Activated CD8-positive, alpha-beta memory T cell treated with anti-CD3 and anti-CD28 coated beads, Interleukin-2, amount 50 U/mL, for 1 hour (primary cell): ENCODE measurements around the gene LBH.

ENCODE experiments used
- DNase-seq: peaks from one replicate; pipeline ENCODE4 v3.0.0-alpha.2; 2020; ENCODE audit errors: extremely low read depth

The LBH gene

GRCh38 chr2:30273574-30273929 is 42.2 kb downstream of the LBH start:
- no peak for DNase-seq

DNA sequence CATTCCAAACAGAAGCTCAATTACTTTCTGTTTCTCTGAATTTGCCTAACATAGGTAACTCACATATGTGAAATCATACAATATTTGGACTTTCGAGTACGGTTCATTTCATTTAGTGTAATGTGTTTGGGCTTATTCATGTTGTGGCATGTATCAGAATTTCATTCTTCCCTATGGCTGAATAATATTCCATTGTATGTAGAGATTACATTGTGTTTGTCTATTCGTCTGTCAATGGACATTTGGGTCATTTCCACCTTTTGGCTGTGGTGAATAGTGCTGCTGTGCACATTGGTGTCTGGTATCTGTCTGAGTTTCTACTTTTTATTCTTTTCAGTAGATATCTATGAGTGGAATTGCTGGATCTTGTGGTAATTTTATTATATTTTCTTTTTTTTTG is 43.9 kb downstream of the LBH start:
- no peak for DNase-seq

- DNase-seq: no peak
Measured at GRCh38 chr2:30276455-30276911, 45.1 kb downstream of the LBH start.

- no peak for DNase-seq
Measured at GRCh38 chr2:30277582-30277981, 46.2 kb downstream of the LBH start.

DNA sequence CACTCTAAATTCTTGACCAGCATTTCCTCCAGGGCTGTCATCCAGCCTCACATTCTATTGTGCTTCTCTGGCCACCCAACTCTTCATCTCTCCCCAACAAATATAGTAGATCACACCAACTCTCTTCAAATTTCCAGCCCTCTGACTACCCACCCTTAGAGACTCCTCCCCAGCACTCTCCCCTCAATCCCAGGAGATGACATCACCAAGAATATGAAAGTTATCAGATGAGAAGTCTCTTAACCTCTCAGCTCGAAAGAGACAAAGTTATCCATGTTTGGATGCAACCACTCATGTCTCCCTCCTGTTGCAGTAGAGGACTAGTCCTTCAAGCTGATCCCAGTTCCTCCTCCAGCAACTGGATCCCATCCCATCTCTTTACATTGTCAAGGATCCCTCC is 47.1 kb downstream of the LBH start:
- no peak for DNase-seq

- DNase-seq: no peak
Measured at GRCh38 chr2:30280596-30281434, 49.5 kb downstream of the LBH start.

DNA sequence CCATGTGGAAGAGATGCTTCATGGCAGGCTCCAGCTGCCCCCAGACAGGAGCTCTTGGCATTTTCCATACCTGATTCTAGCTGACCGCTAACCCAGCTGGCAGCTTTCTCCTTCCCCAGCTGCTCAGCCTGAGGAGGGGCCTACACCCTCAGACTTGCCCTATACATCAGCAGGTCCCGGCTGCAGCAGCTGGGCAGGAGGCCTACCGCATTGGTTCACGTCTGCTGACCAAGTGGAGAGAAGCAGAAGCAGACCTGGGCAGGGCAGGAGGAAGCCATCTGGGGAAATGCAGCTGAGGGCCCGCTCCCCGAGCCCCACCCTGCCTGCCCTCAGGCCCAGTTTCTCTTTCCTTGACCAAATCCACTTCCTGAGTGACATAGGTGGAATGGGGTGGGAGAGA is 50.7 kb downstream of the LBH start:
- no peak for DNase-seq

DNA sequence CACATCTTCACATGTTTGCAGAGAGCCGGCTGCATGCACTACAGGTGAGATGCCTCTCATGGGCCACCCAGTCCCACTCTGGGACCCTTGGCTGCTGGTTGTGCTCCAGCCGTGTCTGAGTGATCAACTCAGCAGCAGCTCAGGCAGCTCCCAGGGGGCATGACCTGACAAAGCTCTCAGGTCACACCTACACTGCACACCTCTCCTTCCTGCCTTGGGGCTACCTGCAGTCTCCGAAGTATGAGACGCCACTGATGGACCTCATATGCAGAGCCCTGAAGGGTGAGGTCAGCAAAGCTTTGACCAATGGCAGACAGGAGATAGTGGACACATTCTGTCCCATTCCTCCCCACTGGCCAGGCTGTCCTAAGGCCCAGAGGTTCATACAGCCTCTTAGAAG is 51.4 kb downstream of the LBH start:
- no peak for DNase-seq

- DNase-seq: no peak
Measured at GRCh38 chr2:30283931-30284565, 52.7 kb downstream of the LBH start.

- DNase-seq: no peak
Measured at GRCh38 chr2:30285758-30286157, 54.4 kb downstream of the LBH start.

DNA sequence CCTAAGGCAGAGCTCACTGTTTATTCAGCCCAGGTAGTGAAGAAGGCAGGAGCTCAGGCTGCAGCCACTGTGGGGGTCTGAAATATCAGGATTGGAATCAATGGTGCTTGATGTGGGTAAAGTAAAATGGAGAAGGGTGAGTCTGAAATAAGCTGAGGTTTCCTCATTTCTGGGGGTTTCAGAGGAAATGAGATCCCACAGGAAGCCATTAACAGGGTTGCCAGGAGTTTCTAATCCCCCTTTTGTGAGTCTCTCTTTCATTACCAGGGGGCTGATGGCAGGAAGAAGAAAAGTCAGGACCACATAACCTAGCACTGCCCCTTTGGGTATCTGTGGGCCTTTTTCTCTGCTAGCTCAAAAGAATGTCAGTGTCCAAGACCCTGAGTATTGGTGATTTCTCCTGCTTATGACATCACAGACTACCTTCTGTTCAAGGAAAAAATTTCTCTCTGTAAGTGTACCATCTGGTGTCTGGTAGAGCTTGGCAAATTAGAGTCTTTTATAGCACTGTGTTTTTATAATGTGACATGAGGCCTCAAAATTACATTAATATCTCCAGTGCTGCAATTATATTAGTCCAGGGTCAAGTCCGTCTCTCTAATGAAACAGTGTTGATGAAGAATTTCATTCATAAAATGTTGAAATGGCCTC is 56.0 kb downstream of the LBH start:
- no peak for DNase-seq

DNA sequence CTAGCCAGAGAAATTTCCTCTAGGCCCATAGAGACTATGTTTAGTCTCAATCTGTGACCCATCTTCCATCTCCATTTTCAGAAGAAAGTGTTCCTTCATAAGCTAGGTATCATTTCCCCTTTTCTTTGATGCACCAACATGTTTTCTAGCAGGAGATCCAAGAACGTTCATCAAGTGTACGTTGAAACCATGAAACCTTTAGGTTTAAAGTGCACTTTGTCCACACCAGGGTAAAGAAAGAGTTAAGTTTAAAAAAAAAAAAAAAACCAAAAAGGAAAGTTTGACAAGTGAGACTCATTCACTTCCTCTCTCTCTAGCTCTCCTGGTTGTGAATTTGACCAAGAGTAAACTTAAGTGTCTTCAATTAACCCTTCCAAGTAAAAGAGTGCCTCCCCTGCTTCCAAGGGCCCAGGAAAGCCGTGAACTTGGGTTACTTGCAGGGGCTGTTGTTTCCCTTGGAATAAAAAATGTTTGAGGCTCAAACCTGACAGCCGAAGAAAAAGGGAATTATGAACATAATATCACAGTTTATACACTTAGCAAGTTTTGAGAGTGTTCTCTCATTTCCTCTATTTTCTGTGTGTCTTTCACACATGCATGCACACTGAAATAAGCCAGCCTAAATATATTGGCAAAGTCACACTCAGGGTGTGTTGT is 56.7 kb downstream of the LBH start:
- no peak for DNase-seq

DNA sequence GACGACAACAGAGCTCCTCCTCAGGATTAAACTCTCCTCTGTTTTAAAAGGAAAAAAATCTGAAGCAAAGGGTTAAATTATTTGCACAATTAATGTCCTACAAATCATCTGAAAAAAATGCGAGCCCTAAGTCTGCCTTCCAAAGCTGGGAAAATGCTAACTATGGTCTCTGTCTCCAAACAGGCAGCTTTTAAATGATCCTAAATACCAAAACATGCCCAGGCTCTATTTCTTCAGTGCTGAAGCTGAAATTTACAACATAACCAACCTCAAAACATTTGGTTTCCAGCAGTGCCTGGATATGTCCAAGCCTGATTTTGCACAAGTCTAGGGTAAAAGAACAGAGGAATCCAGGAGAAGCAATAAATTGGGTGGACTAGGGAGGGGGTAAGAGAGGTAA is 57.2 kb downstream of the LBH start:
- DNase-seq: no peak

DNA sequence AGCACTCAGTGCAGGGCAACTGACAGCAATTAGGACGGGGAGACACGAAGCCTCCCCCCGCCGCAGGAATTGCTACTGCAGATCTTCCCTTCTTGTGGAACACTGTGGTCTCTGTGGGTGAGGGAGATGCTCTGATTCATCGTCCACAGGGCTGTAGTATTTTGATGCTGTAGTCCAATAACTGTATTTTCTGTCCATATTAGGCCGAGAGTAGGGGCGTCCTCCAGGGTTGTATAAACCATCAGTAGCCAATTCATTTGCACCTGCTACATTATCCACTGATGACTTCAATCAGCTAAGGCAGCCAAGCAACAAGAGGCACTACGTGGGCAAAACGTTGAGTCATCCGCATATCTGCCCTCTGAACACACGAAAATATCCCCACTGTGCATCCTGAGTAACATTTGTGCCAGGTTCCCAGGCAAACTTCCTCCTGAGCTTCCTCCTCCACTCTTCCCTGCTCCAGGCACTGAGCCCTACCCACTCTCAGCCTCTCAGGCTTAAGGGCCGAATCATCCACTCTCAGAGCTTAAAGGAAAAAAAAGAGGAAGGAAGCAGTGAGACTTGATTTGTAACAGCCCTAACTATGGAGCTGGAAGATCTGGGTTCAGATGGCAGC is 62.1 kb downstream of the LBH start:
- no peak for DNase-seq

DNA sequence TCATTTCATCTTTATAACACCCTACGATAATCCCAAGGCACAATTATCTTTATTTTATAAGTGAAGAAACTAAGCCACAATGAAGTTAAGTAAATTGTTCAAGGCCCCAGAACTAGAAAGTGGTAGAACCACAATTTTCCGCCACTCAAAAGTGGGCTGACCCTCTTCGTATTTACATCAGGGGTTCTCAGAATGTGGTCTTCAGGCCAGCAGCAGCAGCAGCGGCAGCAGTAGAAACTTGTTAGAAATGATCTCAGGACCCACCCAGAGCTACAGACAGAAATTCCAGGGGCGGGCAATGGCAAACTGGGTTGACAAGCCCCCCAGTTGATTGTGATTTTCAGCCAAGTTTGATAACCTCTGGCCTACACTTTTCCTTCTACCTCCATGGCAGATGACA is 62.8 kb downstream of the LBH start:
- no peak for DNase-seq

GRCh38 chr2:30296496-30296895 is 65.2 kb downstream of the LBH start:
- no peak for DNase-seq

- no peak for DNase-seq
Measured at GRCh38 chr2:30298302-30298701, 67.0 kb downstream of the LBH start.

DNA sequence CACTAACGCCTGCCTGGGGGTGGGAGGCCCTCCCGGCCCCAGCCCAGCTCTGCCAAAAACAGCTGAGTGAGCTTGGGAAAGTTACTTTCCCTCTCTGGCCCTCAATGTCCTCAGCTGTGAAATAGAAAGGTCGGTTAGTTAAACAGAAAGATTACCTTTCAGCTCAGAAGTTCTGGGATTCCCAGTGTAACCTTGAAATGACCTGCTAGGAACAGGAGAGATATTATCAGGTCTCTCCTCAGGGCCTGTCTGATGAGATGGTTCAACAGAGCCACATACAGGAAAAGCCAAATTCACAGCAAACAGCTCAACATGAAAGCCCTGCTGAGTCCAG is 68.8 kb downstream of the LBH start:
- no peak for DNase-seq

DNA sequence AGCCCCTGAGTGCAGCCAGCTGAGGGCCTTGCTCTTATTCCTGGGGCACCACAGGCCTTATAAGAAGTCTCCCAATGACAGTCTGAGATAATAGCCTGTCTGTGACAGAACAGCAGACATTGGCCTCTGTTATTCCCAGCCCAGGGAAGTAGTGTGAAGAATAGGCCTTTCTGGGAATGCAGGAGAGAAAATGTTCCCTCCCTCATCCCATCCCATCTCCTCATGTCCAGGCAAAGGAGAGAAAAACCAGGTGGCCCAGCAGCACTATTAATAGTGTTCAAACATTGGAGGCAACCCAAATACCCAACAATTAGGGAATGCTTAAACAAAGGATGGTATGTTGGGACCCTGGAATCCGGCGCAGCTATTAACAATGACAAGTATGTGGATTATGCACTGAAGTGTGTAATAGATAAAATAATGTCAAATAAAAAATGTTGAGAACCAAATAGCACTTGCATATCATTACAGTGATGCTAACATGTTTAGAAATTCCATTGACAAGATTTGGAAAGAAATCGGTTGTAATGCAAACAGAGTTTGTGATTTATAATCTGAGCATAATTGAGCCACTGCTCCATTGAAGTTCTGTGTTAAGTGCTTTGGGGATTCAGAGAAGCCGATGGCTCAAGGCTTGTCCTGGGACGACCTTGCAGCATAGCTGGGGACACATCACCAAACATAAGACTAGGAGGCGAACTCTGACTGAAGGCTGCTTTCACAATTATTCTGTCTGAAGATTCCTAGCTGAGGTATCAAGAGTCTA is 69.3 kb downstream of the LBH start:
- no peak for DNase-seq

- no peak for DNase-seq
Measured at GRCh38 chr2:30301551-30301950, 70.2 kb downstream of the LBH start.

DNA sequence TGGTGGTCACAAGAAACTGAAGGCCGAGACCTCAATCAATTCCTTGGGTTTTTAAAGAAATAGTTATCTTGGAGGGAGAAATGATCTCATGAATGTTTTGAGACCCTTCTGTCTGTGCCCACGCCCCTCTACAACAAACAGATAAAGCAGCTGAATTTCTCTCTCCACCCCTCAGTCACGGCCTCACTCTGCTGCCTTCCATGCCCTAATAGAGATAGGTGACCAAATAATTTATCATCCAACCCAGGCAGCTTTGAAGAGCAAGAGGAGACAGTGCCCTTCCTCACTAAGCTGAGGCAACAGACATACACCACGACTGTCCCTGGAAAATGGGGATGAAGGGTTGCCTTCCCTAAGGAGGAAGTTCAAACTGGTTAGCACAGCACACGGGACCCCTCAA is 71.2 kb downstream of the LBH start:
- DNase-seq: no peak
